GM19324 (cell line): ENCODE results near the gene BIRC3.
A peak's percentile ranks its signal among the peaks of the same experiment; 100 is the strongest.
"Not testable (repeated sequence)": the region's sequence is repeated elsewhere in the genome, so short reads cannot be mapped to it uniquely, and the experiment has no call there.

Experiments
- ATAC-seq: cut with Tn5 transposase; IDR thresholded peaks from one replicate; pipeline ENCODE4 v1.9.1; 2021; ENCODE audit warnings: mild to moderate bottlenecking, moderate library complexity; ENCODE audit not compliant: unreplicated experiment, low FRiP score

BIRC3 gene

DNA sequence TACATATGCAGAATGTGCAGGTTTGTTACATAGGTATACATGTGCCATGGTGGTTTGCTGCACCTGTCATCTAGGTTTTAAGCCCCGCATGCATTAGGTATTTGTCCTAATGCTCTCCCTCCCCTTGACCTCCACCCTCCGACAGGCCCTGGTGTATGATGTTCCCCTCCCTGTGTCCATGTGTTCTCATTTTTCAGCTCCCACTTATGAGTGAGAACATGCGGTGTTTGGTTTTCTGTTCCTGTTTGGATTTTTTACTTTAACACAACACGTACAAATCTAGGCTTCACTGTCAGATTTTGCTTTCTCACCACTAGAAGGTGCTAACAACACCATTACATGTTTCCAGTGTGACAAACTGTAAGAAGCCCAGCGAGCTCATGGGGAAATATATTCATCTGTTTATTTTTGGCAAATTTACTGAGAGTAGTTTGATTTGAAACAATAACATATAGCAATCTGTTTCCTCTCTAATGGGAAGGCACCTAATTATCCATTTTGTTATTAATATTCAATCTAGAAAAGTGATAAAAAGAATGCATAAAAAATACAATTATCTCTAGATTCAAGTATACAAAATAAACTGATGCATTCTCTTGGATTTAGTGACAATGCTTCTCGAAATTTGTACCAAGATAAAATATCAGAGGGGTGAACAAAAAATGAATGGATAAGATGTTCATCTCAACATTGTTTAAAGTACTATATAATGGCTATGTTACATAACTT, 23.2 kb upstream of the BIRC3 start:
- ATAC-seq = peak; percentile 87

DNA sequence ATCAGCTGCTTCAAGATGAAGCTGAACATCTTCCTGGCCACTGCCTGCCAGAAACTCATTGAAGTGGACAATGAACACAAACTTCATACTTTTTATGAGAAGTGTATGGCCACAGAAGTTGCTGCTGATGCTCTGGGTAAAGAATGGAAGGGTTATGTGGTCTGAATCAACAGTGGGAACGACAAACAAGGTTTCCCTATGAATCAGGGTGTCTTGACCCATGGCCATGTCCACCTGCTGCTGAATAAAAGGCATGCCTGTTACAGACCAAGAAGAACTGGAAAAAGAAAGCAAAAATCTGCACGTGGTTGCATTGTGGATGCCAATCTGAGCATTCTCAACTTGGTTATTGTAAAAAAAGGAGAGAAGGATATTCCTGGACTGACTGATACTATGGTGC, 22.2 kb upstream of the BIRC3 start:
- no peak for ATAC-seq

DNA sequence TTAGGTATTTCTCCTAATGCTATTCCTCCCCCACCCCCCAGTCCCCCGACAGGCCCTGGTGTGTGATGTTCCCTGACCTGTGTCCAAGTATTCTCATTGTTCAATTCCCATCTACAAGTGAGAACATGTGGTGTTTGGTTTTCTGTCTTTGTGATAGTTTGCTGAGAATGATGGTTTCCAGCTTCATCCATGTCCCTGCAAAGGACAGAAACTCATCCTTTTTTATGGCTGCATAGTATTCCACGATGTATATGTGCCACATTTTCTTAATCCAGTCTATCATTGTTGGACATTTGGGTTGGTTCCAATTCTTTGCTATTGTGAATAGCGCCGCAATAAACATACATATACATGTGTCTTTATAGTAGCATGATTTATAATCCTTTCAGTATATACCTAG, 20.5 kb upstream of the BIRC3 start:
- ATAC-seq = not testable (repeated sequence)

DNA sequence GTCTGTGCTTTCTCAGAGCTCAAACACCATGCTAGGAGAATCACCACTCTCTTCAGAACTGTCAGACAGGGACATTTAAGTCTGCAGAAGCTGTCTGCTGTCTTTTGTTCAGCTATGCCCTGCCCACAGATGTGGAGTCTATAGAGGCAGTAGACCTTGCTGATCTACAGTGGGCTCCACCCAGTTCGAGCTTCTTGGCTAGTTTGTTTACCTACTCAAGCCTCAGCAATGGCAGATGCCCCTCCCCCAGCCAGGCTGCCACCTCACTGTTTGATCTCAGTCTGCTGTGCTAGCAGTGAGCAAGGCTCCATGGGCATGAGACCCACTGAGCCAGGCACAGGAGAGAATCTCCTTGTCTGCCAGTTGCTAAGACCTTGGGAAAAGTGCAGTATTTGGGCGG, 16.4 kb upstream of the BIRC3 start:
- ATAC-seq = not testable (repeated sequence)

DNA sequence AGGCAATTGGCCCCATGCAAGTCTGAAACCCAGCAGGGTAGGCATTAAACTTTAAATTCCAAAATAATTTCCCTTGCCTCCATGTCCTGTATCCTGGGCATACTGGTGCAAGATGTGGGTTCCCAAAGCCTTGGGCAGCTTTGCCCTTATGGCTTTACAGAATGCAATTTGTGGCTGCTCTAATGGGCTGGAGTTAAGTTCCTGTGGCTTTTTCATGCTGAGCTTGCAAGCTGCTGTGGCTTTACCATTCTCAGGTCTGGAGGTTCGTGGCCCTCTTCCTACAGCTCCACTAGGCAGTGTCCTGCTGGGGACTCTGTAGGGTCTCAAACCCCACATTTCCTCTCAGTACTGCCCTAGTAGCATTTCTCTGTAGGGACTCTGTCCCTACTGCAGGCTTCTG, 15.0 kb upstream of the BIRC3 start:
- ATAC-seq = no peak

DNA sequence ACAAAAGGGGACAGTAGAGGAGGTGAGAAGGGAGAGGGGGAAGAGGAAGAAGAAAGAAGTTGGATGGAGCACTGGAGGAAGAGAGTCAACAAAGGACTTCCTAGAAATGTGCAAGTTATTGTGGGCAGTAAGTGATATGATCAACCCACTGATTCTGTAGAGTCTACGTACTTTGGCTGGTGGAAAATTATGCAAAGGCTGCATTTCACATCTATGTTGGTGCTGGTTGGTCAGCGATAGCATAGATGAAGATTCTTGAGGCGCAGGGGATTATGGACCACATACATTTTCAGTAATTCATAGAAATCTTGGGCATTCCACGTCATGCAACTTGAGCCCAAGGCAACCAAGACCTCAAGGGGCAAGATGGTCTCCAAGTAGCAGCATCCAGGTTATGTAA, 12.6 kb upstream of the BIRC3 start:
- ATAC-seq = no peak

DNA sequence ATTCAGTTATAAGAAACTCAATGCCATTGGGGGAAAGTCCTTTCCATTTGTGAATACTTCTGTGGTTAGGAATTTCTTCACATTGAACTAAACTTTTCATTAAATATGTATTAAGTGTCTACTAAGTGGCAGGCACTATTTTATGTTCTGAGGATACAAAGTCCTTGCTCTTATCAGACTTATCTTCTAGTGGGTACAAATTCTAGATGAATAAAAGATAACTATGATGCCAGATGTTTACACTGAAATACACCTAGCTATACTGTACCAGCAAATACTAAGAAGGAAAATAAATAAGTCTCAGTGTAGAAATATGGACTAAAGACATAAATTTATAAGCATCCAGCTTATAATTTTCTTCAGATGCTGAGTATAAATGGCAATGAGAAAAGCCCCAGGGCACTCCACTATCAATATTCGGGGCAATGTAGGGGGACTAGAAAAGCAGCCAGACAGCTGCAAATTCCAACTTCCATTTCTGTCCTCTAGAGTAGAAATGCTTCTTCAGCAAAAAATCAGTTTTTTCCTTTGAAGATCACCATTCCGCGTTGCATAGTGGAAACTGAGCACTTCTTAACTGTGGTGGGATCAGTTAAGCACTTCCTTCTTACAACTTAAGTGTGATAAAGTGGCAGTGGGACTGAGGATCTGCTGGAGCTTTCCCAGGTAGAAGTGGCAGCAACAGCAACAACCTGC, 11.8 kb upstream of the BIRC3 start:
- no peak for ATAC-seq

DNA sequence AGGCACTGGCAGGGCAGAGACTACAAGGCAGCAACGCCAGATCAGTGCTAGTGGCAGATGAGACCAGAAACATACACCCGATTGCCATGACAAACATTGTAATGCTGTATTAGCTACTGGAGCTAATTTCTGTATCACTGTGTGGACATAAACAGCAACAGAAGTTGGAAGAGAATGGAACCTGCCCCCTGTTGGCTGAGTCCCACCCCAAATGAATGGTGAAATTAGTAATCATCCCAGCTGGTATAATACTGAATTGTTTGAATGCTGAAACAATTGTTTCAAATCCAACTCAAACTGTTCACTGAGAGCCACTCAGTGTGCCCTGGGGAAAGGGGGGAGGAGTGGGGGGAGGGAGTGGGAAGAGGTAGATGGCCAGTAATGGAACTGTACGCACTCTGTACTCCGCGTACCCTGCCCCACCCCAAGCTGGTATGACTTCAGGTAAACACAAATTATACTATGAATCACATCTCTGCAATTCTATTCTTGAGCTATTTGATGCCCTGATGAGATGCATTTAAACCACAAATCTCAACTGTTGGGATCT, 11.2 kb upstream of the BIRC3 start:
- no peak for ATAC-seq

DNA sequence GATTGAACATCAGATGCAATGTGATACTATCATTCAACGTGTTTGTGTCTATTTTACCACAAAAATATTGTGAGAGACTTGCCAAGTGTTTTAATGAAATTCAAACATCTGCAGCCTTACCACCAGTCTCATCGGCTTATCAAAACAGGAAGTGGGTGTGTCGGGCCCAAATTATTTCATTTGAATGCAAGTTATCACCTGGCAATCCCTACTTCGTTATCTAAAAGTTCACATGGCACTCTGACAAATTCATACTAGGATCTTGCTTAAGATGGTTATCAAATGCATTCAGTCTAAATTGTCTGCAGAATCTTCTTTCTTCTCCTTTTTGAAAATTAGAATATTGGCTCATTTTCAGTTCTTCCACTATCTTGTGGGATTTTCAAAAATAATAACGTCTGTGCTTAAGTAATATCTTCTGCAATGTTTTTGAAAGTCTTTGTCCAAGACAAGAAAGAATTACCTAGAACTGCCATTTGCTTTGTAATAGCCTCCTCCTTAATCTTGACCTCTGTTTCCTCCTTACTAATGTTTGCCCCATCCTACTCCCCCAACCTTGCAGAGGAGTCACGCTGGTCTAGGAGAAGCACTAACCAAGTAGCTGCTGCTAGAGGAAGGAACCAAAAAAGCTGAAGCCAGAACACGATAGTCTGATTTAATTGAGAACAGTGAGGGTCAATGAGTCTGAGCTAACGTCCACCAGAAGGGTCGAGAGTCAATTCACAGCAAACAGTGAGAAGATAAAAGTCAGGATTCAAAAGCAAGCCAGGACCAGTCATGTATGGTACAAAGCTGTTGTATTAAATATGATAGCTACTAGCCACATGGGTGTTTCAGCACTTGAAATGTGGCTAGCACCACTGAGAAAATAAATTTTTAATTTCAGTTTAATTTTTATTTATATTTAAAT, 10.2 kb upstream of the BIRC3 start:
- no peak for ATAC-seq

DNA sequence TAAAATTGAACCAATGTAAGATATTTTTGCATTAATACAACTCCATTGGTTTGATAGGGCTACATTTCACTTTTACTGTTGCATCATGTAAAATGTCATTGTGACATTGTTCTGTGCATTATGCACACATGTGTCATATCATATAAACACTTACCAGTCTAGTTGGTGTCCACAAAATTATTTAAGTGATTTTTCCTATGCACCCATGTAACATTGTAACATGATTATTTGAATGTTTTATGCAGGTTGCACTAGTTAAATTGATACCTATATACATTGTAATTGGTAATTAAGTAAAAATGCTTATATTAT, 9.6 kb upstream of the BIRC3 start:
- no peak for ATAC-seq

DNA sequence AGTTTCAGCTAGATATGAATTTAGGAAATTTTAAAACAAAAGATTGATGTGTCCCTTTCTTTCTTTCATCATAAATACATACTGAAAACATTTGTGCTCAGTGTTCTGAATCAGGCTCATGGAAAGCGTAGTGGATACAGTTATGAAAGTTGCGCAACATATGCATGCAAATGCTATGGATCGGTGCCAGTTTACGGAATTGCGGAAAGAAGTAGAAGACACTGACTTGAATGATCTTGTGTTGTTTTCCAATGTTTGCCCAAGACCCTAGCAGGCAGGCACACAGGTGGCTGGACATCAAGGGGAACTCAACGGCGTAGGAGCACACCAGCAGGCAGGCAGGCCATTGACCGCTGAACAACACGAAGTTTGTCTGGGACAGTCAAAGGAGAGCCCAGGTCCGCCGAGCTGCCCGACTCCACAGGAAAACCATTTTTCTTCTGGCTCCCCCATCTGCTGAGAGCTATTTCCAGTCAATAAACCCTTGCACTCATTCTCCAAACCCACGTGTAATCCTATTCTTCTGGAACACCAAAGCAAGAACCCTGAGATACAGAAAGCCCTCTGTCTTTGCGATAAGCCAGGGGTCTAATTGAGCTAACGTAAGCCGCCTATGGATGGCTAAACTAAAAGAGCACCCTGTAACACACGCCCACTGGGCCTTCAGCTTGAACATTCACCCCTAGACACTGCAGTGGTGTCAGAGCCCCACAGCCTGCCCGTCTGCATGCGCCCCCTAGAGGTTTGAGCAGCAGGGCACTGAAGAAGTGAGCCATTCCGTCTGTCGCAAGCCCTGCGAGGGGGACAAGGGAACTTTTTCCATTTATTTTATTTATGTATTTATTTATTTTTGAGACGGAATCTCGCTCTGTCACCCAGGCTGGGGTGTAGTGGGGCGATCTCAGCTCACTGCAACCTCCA, 7.4 kb upstream of the BIRC3 start:
- no peak for ATAC-seq

DNA sequence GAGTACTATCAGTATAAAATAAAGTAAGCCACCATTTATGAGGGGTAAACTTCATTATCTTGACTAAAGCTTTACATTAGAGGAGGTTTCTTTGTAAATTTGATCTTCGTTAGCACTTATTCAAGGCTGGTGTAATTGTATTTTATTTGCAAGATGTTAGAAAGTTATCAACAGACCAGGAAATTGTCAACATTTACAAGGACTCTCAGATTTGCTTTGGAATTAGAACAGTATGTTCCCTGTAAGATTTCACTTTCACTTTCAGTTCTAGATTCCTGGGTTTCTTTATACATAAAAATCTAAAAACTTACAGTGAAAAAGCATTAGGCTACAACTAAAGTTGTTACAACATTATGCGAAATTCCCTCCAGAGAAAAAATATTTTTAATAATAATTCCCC, 4.6 kb upstream of the BIRC3 start:
- ATAC-seq = no peak

DNA sequence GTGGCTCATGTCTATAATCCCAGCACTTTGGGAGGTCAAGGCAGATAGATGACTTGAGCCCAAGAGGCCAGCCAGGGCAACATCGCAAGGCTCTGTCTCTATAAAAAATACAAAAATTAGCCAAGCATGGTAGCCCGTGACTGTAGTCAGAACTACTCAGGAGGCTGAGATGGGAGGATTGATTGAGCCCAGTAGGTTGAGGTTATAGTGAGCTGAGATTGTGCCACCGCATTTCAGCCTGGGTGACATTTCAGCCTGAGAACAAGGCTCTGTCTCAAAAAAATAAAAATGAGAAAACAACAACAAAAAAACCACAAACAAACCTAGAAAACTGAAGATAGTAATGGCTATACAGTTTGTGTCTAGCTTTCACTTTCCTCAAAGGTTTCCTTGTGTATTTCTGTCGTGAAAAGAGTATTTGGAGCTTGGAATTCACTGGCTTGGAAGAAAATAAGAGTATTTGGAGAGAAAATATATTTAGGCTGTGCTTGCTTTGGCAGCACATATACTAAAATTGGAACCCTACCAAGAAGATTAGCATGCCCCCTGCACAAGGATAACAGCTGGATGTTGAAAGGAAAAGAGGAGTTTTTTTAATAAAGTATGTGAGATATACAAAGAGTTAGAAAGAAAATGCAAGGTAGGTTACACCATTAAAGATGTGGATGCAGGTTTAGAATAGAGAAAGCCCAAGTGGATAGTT, 3.9 kb upstream of the BIRC3 start:
- no peak for ATAC-seq

DNA sequence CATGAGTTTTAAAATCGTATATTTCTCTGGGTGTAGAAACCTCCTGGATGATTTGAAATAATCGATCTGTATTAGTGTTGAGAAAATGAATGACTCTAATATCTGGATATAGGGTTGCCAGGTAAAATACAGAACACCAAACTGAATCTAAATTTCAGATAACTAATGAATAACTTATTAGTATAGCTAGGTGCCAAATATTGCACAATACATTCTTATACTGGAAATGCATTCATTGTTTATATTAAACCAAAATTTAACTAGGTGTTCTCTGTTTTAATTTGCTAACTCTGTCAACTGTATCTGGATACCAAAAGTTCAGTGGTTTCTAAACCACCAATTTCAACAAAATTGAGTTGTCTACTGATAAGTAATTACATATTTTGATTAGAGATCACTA, 2.5 kb upstream of the BIRC3 start:
- no peak for ATAC-seq

DNA sequence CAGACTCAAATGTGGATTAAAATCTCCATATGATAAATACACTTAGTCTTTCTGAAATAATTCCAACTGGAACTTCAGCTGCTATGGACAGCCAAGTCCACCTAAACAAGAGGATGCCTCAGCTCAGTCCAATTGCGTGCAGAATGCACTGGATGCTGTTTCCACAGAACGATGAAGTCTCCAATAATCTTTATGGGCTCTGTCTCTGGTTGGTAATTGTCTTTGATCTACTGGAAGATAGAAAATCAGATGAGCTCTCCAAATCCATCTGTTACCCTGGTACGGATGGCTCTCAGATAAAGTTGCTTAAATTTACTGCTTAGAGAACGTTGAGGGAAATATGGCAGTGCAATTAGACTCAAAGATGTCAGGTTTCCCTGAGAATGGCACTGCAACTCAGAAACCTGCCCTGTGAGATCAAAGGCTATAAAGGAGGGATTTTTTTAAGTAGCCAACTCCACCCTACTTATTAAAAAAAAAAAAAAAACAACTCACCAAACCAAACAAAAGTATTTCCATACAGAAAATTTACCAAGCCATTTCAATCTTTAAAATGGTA, 859 bp upstream of the BIRC3 start:
- no peak for ATAC-seq

DNA sequence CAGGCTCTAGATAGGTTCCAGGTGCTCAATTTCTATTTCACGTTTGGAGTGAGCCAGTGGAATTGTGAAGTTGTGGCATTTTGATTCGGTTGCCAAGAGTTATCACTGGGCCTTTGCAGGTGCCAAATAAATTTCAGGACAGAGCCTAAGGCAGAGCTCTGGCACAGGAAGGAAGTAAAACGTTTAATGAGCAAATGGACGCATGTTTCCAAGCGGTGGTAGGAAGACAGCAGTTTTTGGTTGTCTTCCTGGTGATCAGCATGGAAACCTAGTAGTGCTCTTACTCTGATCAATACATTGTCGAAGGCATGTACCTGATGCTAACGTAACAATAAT, 452 bp downstream of the BIRC3 start:
- ATAC-seq = peak; percentile 4

DNA sequence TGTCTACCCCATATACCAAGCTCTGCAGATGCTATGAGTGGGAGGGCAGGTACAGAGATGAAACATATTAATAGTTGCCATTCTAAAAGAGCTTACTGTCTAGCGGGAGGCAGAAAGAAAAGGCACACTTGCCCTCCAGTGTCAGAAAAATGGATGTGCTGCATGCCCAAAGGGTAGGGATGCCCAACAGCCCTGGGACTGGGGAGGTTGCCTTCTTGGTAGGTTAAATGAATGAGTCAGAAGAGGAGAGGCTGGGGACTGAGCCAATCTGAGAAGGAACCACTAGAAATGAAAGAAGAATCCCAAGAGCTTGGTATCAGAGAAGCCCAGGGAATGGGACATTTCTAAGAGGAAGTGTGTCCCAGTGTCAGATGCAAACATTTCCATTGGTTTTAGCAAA, 1.2 kb downstream of the BIRC3 start:
- ATAC-seq = no peak

DNA sequence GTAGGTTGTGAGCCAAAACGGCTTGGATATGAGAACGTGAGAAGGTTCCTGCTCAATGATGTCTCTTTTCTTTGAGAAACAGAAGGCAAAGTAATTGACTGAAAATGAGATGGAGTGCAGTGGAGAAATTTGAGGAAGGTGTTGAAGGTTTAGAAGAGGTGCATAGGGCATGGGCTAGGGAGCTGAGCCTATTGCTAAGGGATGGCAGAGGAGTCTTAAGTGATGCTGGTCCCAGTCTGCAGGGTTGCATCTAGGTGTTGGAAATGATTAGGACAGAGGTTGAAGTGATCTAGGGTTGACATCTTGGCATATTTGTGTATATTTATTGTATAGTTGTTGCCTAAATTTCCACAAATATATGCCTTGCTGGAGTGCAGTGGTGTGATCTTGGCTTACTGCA, 2.3 kb downstream of the BIRC3 start:
- ATAC-seq = no peak

DNA sequence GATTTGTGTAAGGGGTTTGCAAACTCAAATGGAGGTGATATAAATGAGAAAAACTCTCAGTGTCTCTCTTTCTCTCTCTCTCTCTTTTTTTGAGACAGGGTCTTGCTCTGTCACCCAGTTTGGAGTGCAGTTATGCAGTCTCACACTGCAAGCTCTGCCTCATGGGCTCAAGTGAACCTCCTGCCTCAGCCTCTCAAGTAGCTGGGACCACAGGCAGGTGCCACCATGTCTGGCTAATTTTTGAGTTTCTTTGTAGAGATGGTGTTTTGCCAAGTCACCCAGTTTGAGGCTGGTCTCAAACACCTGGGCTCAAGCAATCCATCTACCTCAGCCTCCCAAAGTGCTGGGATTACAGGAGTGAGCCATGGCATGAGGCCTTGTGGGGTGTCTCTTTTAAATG, 2.9 kb downstream of the BIRC3 start:
- no peak for ATAC-seq
